ENCODE measurements around the gene SLC43A3. TPM values are rescaled to one million over a fixed set of nuclear protein-coding genes. Genes with fewer than 3 reads are reported as not detected.
"Not testable (repeated sequence)": the region's sequence is repeated elsewhere in the genome, so short reads cannot be mapped to it uniquely, and the experiment has no call there.

The SLC43A3 gene
- total RNA-seq, 2 donors from 2014 or later: 10.6 to 13.8 TPM

- Histone ChIP-seq H3K9me3 (ENCODE audit: control insufficient read depth, low read length) (no peaks in the 10 kb centered on the region), H3K27ac (ENCODE audit: low read depth, low read length) (no peak overlapping the region), H3K4me3 (ENCODE audit: low read length) (no peak overlapping the region), H3K9ac (ENCODE audit: extremely low read depth, low read length, poor library complexity, severe bottlenecking) (no peak overlapping the region), H3K36me3 (ENCODE audit: control insufficient read depth, insufficient read depth, low read length) (no peaks in the 10 kb centered on the region), H3K27me3 (ENCODE audit: control insufficient read depth, insufficient read depth, low read length, poor library complexity, severe bottlenecking) (peaks cover 18% of the 10 kb centered on the region), H3K4me1 (ENCODE audit: control insufficient read depth, insufficient read depth, low read length) (no peaks in the 10 kb centered on the region)
- no peak for TF ChIP-seq CTCF (conservative IDR thresholded peaks at IDR 0.05)
- Mint-ChIP-seq H3K4me1 (no peaks in the 10 kb centered on the region), H3K36me3 (ENCODE audit: low read depth) (no peaks in the 10 kb centered on the region), H3K27me3 (ENCODE audit: insufficient read depth) (peaks cover 26% of the 10 kb centered on the region), H3K4me3 (no peak overlapping the region), H3K9me3 (no peaks in the 10 kb centered on the region), H3K27ac (no peak overlapping the region)
- no peak for DNase-seq
- 80 to 92% methylated on average over 1 of the region's 1 CpG for WGBS, 2 experiments (ENCODE audit: insufficient coverage in 1 of 2, insufficient read length in 1 of 2)
Observed at GRCh38 chr11:57446055-57446454, 19.1 kb upstream of the SLC43A3 start.

- not testable (repeated sequence) for H3K9me3 Mint-ChIP-seq; H3K36me3 Mint-ChIP-seq (ENCODE audit: low read depth); H3K27me3 ChIP-seq (ENCODE audit: control insufficient read depth, insufficient read depth, low read length, poor library complexity, severe bottlenecking); H3K4me1 Mint-ChIP-seq; H3K9ac ChIP-seq (ENCODE audit: extremely low read depth, low read length, poor library complexity, severe bottlenecking); H3K4me3 Mint-ChIP-seq; H3K27ac Mint-ChIP-seq; DNase-seq; H3K9me3 ChIP-seq (ENCODE audit: control insufficient read depth, low read length); H3K4me3 ChIP-seq (ENCODE audit: low read length); H3K4me1 ChIP-seq (ENCODE audit: control insufficient read depth, insufficient read depth, low read length); H3K36me3 ChIP-seq (ENCODE audit: control insufficient read depth, insufficient read depth, low read length); H3K27ac ChIP-seq (ENCODE audit: low read depth, low read length)
- WGBS, 2 experiments (ENCODE audit: insufficient coverage in 1 of 2, insufficient read length in 1 of 2): 83 to 85% methylated on average over 5 to 8 of the region's 9 CpGs
- peaks cover 23% of the 10 kb centered on the region for H3K27me3 Mint-ChIP-seq (ENCODE audit: insufficient read depth)
Observed at GRCh38 chr11:57445122-57445394, 18.1 kb upstream of the SLC43A3 start.

GRCh38 chr11:57444362-57445121 lies 17.6 kb upstream of the SLC43A3 start:
- H3K36me3 ChIP-seq (ENCODE audit: control insufficient read depth, insufficient read depth, low read length): no peaks in the 10 kb centered on the region
- H3K27me3 ChIP-seq (ENCODE audit: control insufficient read depth, insufficient read depth, low read length, poor library complexity, severe bottlenecking): peaks cover 4% of the 10 kb centered on the region
- Mint-ChIP-seq H3K4me1 (no peaks in the 10 kb centered on the region), H3K27ac (no peak overlapping the region), H3K27me3 (ENCODE audit: insufficient read depth) (peaks cover 19% of the 10 kb centered on the region), H3K9me3 (no peaks in the 10 kb centered on the region), H3K36me3 (ENCODE audit: low read depth) (no peaks in the 10 kb centered on the region), H3K4me3 (no peak overlapping the region)
- H3K9ac ChIP-seq (ENCODE audit: extremely low read depth, low read length, poor library complexity, severe bottlenecking): no peak overlapping the region
- H3K4me3 ChIP-seq (ENCODE audit: low read length): no peak overlapping the region
- no peaks in the 10 kb centered on the region for H3K9me3 ChIP-seq (ENCODE audit: control insufficient read depth, low read length)
- WGBS, 2 experiments (ENCODE audit: insufficient coverage in 1 of 2, insufficient read length in 1 of 2): 85 to 90% methylated on average over 8 to 9 of the region's 9 CpGs
- DNase-seq: no peak
- no peaks in the 10 kb centered on the region for H3K4me1 ChIP-seq (ENCODE audit: control insufficient read depth, insufficient read depth, low read length)
- H3K27ac ChIP-seq (ENCODE audit: low read depth, low read length): no peak overlapping the region
- no peak for TF ChIP-seq CTCF (conservative IDR thresholded peaks at IDR 0.05)
